GM12874 (cell line): Measurements from ENCODE around the gene TMEM14A.

Source experiments
- CTCF ChIP-seq: IDR thresholded peaks from 2 replicates; pipeline ENCODE4 v1.5.1; 2011; ENCODE audit warnings: low read depth, mild to moderate bottlenecking, control low read depth, low read length, moderate library complexity; ENCODE audit not compliant: insufficient read depth

TMEM14A gene

GRCh38 chr6:52724042-52724405 is 53.1 kb downstream of the TMEM14A start:
- no peak for TF ChIP-seq CTCF

GRCh38 chr6:52724406-52725121 is 53.7 kb downstream of the TMEM14A start:
- peak; percentile 85 for TF ChIP-seq CTCF

- no peak for TF ChIP-seq CTCF
Observed at GRCh38 chr6:52725143-52725534, 54.2 kb downstream of the TMEM14A start.

- no peak for TF ChIP-seq CTCF
Observed at GRCh38 chr6:52725535-52726192, 54.8 kb downstream of the TMEM14A start.

GRCh38 chr6:52726193-52726542 is 55.3 kb downstream of the TMEM14A start:
- no peak for TF ChIP-seq CTCF

GRCh38 chr6:52726741-52727535 is 56.0 kb downstream of the TMEM14A start:
- no peak for TF ChIP-seq CTCF

GRCh38 chr6:52727908-52728307 is 57.0 kb downstream of the TMEM14A start:
- no peak for TF ChIP-seq CTCF
